ENCODE results near the gene NECTIN3. TPM values are rescaled to one million over a fixed set of nuclear protein-coding genes. Genes with fewer than 3 reads are reported as not detected.

The NECTIN3 gene
- total RNA-seq, 4 donors from 2014 or later: 4.3 to 9.7 (median 5.8) TPM

GRCh38 chr3:111151438-111151837 lies 79.8 kb downstream of the NECTIN3 start:
- intact Hi-C loops (cut with DNase I; ENCODE audit: low total_unique reads): no loop called here
- no peak overlapping the region for H3K27ac ChIP-seq
- H3K9me3 ChIP-seq: no peaks in the 10 kb centered on the region
- H3K4me3 ChIP-seq: no peak overlapping the region
- in situ Hi-C loops (cut with MboI; ENCODE audit: low sequenced_read_pairs in 4 of 4): no loop called here
- H3K36me3 ChIP-seq: no peaks in the 10 kb centered on the region
- DNase-seq (no peak), ATAC-seq (no peak)
- H3K27me3 ChIP-seq: no peaks in the 10 kb centered on the region
- TF ChIP-seq POLR2A (IDR thresholded peaks at IDR 0.05) (no peak), CTCF (IDR thresholded peaks at IDR 0.05 in 4 of 5, conservative IDR thresholded peaks at IDR 0.05 in 1 of 5) (no peak)
- H3K4me1 ChIP-seq: no peaks in the 10 kb centered on the region

DNA sequence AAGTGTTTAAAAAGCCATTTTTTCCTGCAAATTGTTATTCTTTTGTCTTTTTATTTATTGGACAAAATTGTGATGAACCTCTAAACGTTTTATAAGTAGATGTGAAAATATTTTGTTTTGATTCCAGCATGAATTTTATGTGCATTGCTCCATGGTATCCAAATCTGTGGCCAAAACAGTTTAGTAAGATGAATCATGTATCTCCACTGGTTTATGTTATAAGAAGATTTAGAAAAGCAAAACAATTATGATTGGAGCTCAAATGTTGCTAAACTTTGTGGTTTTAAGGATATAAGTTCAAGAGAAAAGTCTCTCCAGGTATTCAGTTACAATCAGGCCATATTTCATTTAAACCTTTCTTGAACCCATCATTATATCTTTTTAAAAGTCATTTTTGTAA lies 80.9 kb downstream of the NECTIN3 start:
- no peaks in the 10 kb centered on the region for H3K4me1 ChIP-seq
- no peak for DNase-seq
- TF ChIP-seq CTCF (IDR thresholded peaks at IDR 0.05 in 4 of 5, conservative IDR thresholded peaks at IDR 0.05 in 1 of 5): no peak
- TF ChIP-seq POLR2A (IDR thresholded peaks at IDR 0.05): no peak
- H3K36me3 ChIP-seq: no peaks in the 10 kb centered on the region
- in situ Hi-C loops (cut with MboI; ENCODE audit: low sequenced_read_pairs in 4 of 4) (no loop called here), intact Hi-C loops (cut with DNase I; ENCODE audit: low total_unique reads) (no loop called here)
- no peaks in the 10 kb centered on the region for H3K9me3 ChIP-seq
- H3K27me3 ChIP-seq: no peaks in the 10 kb centered on the region
- no peak for ATAC-seq
- H3K4me3 ChIP-seq: no peak overlapping the region
- no peak overlapping the region for H3K27ac ChIP-seq

GRCh38 chr3:111156517-111156916 lies 84.9 kb downstream of the NECTIN3 start:
- intact Hi-C loops (cut with DNase I; ENCODE audit: low total_unique reads): no loop called here
- no peak for ATAC-seq
- TF ChIP-seq CTCF (IDR thresholded peaks at IDR 0.05 in 4 of 5, conservative IDR thresholded peaks at IDR 0.05 in 1 of 5) (no peak), POLR2A (IDR thresholded peaks at IDR 0.05) (no peak)

GRCh38 chr3:111159391-111159790 lies 87.8 kb downstream of the NECTIN3 start:
- Histone ChIP-seq H3K4me3 (no peak overlapping the region), H3K9me3 (no peaks in the 10 kb centered on the region), H3K36me3 (no peaks in the 10 kb centered on the region), H3K27ac (no peak overlapping the region), H3K27me3 (no peaks in the 10 kb centered on the region), H3K4me1 (no peaks in the 10 kb centered on the region)
- intact Hi-C loops (cut with DNase I; ENCODE audit: low total_unique reads) (no loop called here), in situ Hi-C loops (cut with MboI; ENCODE audit: low sequenced_read_pairs in 4 of 4) (no loop called here)
- DNase-seq (no peak), ATAC-seq (no peak)
- TF ChIP-seq POLR2A (IDR thresholded peaks at IDR 0.05) (no peak), CTCF (IDR thresholded peaks at IDR 0.05 in 4 of 5, conservative IDR thresholded peaks at IDR 0.05 in 1 of 5) (no peak)

More at GRCh38 chr3:111156517-111156916, 84.9 kb downstream of the NECTIN3 start:
- in situ Hi-C loops (cut with MboI; ENCODE audit: low sequenced_read_pairs in 4 of 4): no loop called here
- DNase-seq: no peak
- Histone ChIP-seq H3K27me3 (no peaks in the 10 kb centered on the region), H3K4me1 (no peaks in the 10 kb centered on the region), H3K9me3 (no peaks in the 10 kb centered on the region), H3K4me3 (no peak overlapping the region), H3K27ac (no peak overlapping the region), H3K36me3 (no peaks in the 10 kb centered on the region)

DNA sequence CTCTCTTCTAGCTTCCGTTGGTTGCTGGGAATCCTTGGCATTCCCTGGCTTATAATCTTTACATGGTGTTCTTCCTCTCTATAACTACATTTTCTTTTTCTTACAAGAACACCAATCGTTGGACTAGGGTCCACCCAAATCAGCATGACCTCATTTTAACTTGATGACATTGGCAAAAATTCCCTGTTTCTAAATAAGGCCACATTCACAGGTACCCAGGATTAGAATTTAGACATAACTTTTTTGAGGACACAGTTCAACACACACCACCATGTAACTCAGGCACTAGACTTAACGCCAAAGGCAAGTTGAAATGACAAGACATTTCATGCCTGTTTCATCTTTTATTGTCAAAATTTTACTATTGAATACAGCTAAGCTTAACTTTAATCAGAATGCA lies 93.0 kb downstream of the NECTIN3 start:
- Histone ChIP-seq H3K27me3 (no peaks in the 10 kb centered on the region), H3K9me3 (no peaks in the 10 kb centered on the region), H3K4me3 (no peak overlapping the region), H3K4me1 (no peaks in the 10 kb centered on the region), H3K36me3 (no peaks in the 10 kb centered on the region), H3K27ac (no peak overlapping the region)
- TF ChIP-seq POLR2A (IDR thresholded peaks at IDR 0.05) (no peak), CTCF (IDR thresholded peaks at IDR 0.05 in 4 of 5, conservative IDR thresholded peaks at IDR 0.05 in 1 of 5) (no peak)
- in situ Hi-C loops (cut with MboI; ENCODE audit: low sequenced_read_pairs in 4 of 4): no loop called here
- intact Hi-C loops (cut with DNase I; ENCODE audit: low total_unique reads): no loop called here
- no peak for ATAC-seq
- DNase-seq: no peak

Measured in gastrocnemius medialis (tissue), 4 donors.